NCI-H128 (cell line): ENCODE results near the gene CCHCR1.

Experiments used
- DNase-seq: peaks from one replicate; lab custom pipeline; 2025; ENCODE audit not compliant: unreplicated experiment; lab: John Stamatoyannopoulos, UW

The CCHCR1 gene

DNA sequence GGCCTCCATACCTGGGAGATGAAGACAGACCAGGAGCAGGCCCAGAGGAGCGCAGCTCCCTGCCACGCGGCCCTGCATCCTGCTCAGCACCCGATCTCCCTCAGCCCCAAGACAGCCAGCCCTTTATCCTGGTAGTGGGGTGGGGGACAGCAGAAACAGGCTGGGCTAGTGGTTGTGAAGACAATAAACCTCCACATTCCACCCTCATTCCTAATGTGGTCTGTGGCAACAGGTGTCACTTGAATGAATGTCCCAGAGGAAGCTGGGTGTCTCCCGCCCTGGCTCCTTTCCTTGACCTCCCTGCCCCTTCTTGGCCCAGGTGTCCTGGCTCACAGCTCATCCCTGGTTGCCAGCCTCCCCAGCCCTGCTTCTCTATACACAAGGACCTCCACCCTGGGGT, 45.1 kb downstream of the CCHCR1 start, which contains the start of gene C6orf15:
Gene C6orf15 (minus strand): TSS at position 98 of the 400 bp plus-strand sequence. CDS start 20 bp downstream, at position 78.
- no peak for DNase-seq

DNA sequence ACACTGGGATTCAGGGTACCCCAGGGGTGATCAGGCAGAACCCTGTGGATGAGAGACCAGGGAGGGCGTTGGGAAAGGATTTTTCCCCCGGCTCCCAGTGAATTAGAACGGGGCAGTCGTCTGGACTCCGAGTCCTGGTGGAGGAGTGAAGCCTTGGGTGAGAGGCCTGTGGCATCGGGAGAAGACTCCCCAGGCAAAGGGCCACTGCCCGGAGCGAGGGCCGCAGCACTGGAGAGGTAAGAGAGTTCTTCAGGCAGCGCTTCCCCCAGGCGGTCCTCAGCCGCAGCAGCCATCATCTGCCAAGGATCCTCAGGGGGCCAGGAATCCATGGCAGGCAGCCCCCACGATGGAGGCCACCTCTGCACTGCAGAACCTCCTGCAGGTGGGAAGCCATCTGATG, 45.9 kb downstream of the CCHCR1 start:
- no peak for DNase-seq

DNA sequence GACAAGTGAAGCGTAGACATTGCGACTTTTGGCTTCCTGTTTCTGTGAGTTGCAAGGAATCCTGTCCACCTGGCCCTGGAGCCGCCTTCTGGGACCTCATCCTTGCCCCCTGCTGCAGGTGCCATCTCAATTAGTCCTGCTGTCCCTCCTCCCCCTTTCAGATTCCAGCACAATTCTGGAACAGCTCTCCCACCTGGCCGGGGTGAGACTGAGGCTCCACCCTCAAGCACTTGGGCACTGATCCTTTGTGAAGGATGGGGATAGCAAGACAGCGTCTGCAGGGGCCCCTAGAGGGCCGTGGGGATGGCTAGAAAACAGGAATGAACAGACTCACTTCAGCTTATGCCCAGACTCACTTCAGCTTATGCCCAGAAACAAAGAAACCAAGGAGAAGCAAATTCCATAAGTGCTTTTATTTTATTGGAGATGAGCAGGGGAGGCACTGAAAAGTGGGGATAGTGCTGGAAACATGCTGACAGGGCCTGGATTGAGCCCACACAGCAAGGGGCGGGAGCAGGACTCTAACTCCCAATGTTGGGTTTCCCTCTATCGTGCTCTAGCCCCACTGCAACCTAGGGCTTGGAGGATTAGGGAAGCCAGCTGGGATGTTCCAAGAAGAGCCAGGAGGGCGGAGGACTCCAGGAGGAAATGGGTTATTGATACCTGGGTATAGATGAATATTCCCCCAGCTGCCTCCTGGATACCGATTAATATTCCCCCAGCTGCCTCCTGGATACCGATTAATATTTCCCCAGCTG, 46.6 kb downstream of the CCHCR1 start:
- no peak for DNase-seq

DNA sequence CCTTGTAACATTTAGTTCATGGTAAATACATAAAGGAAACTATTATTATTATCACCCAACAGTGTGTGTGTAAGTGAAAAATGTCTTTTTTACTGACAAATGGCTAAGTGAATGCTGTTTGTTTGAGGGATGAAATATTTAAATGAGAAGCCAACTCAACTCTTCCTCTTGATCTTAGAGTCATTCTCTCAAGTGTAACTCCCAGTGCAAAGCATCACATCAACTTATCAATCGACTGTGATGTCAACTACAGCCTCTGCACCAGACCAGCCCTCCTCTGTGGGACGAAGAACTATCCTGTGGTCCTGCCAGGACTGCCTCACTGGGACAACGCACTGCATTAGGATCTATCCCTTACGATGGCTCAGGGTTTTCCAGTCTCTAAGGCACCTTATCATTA, 50.5 kb downstream of the CCHCR1 start:
- DNase-seq, result no peak

- DNase-seq, result no peak
Observed at GRCh38 chr6:31103136-31103535, 54.5 kb downstream of the CCHCR1 start.

DNA sequence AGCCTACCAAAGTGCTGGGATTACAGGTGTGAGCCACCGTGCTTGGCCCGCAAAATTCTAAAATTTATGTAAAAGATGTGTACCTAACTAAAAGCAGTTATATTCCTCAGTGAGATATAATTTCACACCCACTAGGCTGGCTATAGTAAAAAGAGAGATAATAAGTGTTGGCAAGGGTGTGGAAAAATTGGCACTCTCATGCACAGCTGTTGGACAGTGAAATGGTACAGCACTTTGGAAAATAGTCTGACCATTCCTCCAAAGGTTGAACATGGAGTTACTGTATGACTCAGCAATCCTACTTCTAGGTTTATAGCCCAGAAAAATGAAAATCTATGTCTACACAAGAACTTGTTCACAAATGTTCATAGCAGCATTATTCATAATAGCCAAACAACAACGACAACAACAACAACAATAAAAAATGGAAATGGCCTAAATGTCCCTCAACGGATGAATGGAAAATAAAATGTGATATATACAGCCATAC, 59.1 kb downstream of the CCHCR1 start:
- DNase-seq, result no peak

GRCh38 chr6:31096656-31097055, 60.9 kb downstream of the CCHCR1 start:
- DNase-seq, result no peak

DNA sequence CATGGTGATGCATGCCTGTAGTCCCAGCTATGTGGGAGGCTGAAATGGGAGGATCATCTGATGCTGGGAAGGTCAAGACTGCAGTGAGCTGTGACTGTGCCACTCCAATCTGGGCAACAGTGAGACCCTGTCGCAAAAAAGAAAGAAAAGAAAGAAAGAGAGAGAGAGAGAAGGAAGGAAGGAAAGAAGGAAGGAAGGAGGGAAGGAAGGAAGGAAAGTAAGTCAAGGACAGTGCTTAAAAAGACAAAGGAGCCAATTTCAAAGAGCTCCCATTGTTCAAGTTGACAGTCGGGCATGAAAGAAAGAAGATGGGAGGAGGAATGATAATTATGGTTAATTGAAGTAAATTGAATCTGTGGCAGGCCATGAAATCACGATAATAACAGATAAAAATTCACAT, 61.4 kb downstream of the CCHCR1 start:
- no peak for DNase-seq

- no peak for DNase-seq
Observed at GRCh38 chr6:31094389-31094881, 63.2 kb downstream of the CCHCR1 start.

DNA sequence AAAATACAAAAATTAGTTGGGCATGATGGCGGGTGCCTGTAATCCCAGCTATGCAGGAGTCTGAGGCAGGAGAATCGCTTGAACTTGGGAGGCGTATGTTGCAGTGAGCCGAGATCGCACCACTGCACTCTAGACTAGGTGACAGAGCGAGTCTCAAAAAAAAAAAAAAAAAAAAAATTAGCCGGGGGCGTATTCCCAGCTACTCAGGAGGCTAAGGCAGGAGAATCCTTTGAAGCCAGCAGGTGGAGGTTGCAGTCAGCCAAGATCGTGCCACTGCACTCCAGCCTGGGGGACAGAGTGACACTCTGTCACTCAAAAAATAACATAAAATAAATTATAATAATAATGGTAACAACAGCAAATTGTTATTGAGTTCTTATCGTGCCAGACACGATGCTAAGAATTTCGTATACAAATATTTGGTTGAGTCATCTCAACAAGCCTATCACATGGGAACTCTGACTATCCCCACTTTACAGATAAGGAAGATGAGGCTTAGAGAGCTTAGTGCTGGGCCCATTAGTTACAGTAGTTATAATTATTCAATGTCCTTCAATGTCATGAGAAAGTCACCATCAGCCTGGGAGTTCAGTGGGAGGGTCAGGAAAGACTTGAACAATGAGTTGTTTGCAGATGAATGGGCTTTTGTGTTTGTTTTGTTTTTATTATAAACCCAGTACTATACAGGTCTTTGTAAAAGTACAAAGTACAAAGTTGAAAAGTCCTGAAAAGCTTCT, 64.7 kb downstream of the CCHCR1 start:
- no peak for DNase-seq
